Mononuclear cell (primary cell): ENCODE data around the gene VAMP1. TPM values are rescaled to one million over a fixed set of nuclear protein-coding genes. Genes with fewer than 3 reads are reported as not detected.

Experiments
- H3K27me3 ChIP-seq: 2 replicates; pipeline ENCODE4 v1.6.0; 2011; ENCODE audit warnings: low read length, control low read depth; ENCODE audit not compliant: insufficient read depth
- H3K4me1 ChIP-seq: 2 replicates; pipeline ENCODE4 v1.5.1; 2011; ENCODE audit warnings: mild to moderate bottlenecking, low read length, control low read depth; ENCODE audit not compliant: insufficient read depth
- H3K4me3 ChIP-seq: 2 replicates; pipeline ENCODE4 v1.5.1; 2011; ENCODE audit warnings: mild to moderate bottlenecking, low read length, moderate library complexity
- H3K9me3 ChIP-seq: 2 replicates; pipeline ENCODE4 v1.5.1; 2011; ENCODE audit warnings: low read depth, mild to moderate bottlenecking, control low read depth, low read length
- total RNA-seq: library from RNA; depleted of rRNA; stranded (reverse); fragments of >200 nt; gene quantifications from one replicate; pipeline ENCODE4 v1.2.3, GENCODE V29; 2012

Gene VAMP1
- total RNA-seq, 1 donor, result 13.9 TPM

DNA sequence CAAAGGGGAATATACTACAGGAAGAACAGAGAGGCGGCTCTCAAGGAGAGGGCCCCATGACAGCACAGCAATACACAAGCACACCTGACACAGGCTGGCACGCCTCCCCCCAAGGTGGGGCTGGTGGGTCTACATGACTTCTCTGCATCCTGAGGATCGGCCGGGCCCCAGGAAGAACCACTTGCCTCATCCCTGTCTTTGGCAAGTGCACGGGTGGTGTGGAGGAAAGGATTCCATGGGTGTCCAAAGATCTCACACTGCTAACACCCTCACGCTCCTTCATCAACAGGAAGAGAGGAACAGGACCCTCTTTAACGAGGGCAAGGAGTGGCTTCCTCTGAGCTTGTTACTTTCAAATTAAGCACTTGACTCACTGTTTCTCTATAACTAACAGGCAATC lies 7.3 kb downstream of the VAMP1 start:
- Histone ChIP-seq H3K4me3 (no peak overlapping the region), H3K27me3 (no peaks in the 10 kb centered on the region), H3K9me3 (no peaks in the 10 kb centered on the region), H3K4me1 (peaks cover 89% of the 10 kb centered on the region)

DNA sequence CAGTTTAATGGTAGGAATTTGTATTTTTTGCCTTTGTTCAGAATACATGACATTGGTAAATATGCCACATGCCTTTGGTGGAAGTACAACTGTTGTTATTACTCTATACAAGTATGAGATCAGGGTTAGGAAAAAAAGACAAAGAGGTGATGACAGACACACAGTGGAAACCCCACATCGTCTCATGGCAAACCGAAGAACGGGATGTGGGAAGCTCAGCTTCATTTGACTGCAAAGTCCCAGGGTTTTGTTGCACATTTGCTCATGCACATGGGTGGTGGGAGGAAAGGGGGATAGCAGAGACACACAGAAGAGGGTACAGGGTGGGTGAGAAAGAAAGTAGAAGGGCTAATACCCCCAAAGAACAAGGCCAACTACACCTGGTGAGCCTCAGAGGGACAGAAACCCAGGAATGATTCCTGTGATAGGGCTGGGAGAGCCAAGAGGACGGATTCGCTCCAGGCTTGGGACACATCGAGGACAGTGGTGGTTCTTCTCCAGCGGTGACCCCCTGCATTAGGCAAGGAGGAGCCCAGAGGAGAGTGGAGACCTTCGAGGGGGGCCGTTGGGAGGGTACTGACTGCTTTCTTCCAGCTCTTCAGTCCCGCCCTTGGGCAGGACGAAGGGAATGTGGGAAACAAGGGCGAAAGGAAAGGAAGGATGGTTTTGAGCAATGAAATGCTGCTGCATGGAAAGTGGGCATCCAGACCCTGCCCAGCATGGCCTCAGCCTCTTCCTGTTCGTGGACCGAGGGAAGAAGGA lies 8.1 kb downstream of the VAMP1 start:
- Histone ChIP-seq H3K27me3 (no peaks in the 10 kb centered on the region), H3K4me3 (no peak overlapping the region), H3K4me1 (peaks cover 82% of the 10 kb centered on the region), H3K9me3 (no peaks in the 10 kb centered on the region)

DNA sequence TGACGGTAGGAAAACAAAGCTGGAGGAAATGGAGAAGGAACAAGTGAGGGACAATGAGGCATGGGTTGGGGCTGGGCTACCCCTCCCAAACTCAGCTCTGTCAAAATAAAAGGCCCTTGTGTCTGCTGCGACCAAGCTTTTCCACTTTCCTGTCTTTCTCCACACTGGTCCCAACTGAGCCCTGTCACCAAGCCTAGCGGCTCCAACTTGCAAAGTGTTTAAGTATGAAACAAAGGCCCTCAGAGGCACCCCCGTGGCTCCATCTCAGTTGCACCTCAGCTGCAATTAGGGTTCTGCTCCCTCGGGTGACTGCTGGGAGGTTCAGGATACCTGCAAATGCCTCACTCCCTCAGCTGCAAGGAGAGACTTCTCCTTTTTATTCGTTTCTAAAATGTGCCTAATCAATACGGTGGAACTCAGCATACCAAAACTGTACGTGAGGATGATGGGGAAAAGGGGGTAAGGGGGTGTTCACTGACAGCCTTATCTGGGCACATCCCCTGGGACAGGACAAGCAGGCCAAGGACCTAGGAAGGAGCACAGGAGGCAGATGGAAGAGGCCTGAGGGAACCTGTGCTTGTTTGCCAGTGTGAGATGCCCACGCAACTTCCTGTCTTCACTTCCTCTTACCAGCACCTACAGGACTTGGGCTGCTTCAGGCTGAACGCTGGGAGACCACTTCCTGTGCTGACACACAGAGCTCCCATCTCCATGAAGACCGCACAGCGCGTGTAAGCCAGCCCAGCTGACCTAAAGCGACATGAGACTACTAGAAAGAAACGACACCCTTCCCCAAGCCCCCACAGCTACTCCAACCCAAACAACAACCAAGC lies 8.9 kb downstream of the VAMP1 start:
- Histone ChIP-seq H3K9me3 (no peaks in the 10 kb centered on the region), H3K4me1 (peaks cover 85% of the 10 kb centered on the region), H3K4me3 (no peak overlapping the region), H3K27me3 (no peaks in the 10 kb centered on the region)

DNA sequence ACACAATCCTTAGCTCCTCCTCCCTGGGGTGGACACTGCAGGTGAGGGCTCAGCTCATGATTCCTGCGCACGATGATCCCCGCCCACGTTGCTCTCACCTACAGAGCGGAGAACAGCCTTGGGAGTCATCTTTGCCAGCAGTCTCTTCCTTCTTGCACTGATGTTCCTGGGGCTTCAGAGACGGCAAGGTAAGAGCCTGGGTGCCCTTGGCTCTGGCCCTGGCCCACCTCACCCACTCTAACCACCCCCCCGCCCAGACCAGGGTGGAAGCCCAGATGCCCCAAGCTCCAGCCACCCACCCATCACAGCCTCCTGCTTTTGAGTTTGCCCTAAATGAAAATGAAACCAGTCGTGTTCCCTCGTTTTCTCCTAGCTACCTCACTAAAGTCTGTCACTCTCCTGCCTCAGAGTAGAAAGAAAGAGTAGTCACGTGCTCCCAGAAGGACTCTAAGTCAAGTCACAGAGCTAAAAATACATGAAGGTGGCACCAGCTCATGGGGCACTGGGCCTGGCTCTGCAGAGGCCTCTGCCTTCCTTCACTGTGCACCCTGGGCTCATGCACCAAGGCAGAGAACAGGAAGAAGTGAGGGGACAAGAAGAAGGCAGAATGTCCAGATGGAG lies 9.6 kb downstream of the VAMP1 start:
- H3K9me3 ChIP-seq, result no peaks in the 10 kb centered on the region
- no peak overlapping the region for H3K4me3 ChIP-seq
- peaks cover 78% of the 10 kb centered on the region for H3K4me1 ChIP-seq

DNA sequence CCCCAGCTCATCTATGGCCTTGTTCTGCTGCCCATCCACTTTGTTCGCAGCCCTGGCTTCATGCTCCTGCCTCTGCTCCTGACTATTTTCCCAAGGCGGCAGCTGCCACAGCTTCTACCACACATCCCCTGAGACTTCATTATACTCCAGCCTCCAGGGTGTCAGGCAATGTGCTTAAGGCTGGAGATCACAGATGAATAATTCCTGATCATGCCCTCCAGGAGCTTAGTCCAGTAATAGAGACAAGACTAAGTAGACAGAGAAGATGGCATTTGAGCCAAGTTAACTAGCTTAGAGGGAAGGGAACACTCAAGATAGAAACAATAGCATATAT lies 11.5 kb downstream of the VAMP1 start:
- H3K4me1 ChIP-seq, result peaks cover 66% of the 10 kb centered on the region
- H3K4me3 ChIP-seq, result no peak overlapping the region
- no peaks in the 10 kb centered on the region for H3K27me3 ChIP-seq
- no peaks in the 10 kb centered on the region for H3K9me3 ChIP-seq

More for the DNA sequence above, 9.6 kb downstream of the VAMP1 start:
- no peaks in the 10 kb centered on the region for H3K27me3 ChIP-seq

DNA sequence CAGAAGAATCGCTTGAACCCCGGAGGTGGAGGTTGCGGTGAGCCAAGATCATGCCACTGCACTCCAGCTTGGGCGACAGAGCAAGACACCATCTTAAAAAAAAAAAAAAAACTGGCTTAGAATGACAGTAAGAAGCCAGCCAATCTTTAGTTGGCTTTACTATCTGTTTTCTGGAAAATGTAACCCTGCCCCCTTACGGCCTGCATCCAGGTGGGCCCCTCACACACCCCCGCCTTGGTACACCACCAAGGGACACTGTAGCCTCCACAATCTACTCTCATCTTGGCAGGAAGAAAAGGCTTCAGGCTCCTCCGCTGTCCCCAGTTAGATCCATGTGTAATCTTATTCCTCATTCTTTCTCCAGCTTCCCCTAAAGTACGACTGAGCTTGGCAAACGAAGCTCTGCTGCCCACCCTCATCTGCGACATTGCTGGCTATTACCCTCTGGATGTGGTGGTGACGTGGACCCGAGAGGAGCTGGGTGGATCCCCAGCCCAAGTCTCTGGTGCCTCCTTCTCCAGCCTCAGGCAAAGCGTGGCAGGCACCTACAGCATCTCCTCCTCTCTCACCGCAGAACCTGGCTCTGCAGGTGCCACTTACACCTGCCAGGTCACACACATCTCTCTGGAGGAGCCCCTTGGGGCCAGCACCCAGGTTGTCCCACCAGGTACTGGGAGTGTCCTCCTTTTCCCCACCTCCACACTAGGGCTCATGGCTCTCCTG lies 12.0 kb downstream of the VAMP1 start:
- no peaks in the 10 kb centered on the region for H3K9me3 ChIP-seq
- peaks cover 65% of the 10 kb centered on the region for H3K4me1 ChIP-seq
- no peaks in the 10 kb centered on the region for H3K27me3 ChIP-seq
- no peak overlapping the region for H3K4me3 ChIP-seq

DNA sequence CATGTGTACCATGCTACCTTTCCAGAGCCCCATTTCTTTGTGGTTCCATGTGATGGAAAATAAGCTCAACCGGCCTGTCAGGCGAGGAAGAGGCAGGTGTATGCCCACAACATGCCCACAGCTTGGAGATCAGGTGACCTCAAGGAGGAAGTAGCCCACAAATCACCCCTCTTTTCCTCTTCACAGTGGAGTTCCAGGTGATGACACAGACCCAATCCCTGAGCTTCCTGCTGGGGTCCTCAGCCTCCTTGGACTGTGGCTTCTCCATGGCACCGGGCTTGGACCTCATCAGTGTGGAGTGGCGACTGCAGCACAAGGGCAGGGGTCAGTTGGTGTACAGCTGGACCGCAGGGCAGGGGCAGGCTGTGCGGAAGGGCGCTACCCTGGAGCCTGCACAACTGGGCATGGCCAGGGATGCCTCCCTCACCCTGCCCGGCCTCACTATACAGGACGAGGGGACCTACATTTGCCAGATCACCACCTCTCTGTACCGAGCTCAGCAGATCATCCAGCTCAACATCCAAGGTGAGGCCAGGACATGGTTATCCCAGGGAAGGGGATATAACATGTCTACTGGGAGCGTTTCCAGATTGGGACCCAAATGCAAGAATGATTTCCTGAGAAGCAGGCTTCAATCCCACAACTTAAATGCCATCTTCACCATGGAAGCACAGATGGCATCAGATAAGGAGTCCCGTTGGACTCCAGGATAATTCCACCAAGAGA lies 13.1 kb downstream of the VAMP1 start:
- Histone ChIP-seq H3K4me1 (peaks cover 65% of the 10 kb centered on the region), H3K9me3 (no peaks in the 10 kb centered on the region), H3K27me3 (no peaks in the 10 kb centered on the region), H3K4me3 (no peak overlapping the region)

DNA sequence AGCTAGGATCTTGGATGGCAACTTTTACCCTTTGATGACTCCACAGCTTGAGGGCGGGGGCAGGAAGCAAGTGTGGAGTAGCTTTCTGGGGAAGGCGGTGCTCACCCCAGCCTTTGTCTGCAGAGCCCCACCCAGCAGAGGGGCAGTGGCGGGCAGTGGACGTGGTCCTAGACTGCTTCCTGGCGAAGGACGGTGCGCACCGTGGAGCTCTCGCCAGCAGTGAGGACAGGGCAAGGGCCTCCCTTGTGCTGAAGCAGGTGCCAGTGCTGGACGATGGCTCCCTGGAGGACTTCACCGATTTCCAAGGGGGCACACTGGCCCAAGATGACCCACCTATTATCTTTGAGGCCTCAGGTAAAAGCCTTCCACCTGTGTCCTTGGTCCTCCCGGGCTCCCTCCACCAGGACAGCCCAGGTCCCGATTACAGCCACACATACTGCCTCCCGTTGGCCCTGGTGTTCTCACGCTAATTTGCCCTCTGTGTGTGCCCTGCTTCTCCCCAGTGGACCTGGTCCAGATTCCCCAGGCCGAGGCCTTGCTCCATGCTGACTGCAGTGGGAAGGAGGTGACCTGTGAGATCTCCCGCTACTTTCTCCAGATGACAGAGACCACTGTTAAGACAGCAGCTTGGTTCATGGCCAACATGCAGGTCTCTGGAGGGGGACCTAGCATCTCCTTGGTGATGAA lies 17.4 kb downstream of the VAMP1 start:
- Histone ChIP-seq H3K27me3 (no peaks in the 10 kb centered on the region), H3K4me1 (peaks cover 49% of the 10 kb centered on the region), H3K9me3 (no peaks in the 10 kb centered on the region), H3K4me3 (peak overlapping the region; percentile 83)

DNA sequence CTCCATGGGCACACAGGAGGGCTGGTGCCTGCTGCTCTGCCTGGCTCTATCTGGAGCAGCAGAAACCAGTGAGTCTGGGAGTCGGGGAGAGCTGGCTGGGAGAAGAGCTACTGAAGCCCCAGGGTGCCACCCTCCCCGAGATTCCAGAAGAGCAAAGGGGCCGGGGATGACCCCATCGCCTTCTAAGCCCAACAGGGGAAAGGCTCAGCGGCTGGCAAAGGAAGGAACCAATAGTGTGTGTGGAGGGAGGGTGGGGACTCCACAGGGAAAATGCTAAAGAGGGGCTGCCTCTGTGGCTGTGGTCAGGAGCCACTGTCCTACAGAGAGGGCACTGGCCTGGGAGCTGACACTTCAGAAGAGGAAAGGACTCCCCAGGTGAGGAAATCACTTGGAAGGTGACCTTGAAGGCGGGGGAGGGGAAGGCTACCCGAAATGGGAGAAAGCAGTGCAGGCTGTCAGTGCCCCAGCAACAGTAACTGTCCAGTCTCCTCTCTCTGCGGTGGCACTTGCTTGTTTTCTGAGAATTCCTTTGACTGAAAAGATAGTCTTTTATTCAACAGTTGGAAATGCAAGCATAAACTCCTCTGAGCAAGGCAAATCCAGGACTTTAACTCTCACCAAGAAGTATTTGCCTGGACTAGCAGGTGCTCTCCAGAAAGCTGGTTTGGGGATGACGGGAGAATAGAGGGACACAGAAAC lies 18.1 kb downstream of the VAMP1 start:
- Histone ChIP-seq H3K27me3 (no peaks in the 10 kb centered on the region), H3K4me3 (peak overlapping the region; percentile 83), H3K4me1 (peaks cover 52% of the 10 kb centered on the region), H3K9me3 (no peaks in the 10 kb centered on the region)

DNA sequence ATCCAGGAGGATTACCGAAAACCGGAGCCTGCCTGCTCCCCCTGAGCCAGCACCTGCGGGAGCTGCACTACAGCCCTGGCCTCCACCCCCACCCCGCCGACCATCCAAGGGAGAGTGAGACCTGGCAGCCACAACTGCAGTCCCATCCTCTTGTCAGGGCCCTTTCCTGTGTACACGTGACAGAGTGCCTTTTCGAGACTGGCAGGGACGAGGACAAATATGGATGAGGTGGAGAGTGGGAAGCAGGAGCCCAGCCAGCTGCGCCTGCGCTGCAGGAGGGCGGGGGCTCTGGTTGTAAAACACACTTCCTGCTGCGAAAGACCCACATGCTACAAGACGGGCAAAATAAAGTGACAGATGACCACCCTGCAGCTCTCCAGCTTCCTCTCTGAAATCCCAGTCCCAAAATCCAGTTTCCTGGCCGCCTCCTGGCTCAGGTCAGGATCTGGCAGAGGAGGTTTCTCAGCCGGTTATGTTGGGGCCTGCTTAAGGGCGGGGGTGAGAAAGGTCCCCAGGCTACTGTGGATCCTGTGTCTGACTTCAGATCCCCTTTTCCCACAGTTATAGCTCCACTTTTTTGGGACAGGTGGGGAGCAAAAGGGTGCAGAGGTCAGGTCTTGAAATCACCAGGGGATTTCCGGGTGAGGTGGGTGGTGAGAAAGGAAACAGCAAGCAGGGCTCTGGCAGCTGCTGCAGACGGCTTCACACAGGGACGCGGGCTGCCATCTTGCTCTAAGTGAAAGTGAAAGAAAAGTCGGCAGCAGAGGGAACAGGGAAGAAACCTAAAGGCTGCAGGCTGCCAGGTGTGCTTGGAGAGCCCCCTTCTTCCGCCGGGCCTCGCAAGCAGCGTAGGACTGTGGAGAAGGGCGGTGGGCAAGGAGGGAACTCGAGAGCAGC lies 18.9 kb downstream of the VAMP1 start, which contains the start of gene TAPBPL:
Gene TAPBPL (plus strand): TSS at position 695 of the 897 bp plus-strand sequence. CDS start 207 bp downstream, outside the sequence.
- peak within 1 kb of the TSS; percentile 83 for H3K4me3 ChIP-seq
- no peaks in the 10 kb centered on the region for H3K9me3 ChIP-seq
- no peaks in the 10 kb centered on the region for H3K27me3 ChIP-seq
- H3K4me1 ChIP-seq, result peaks cover 54% of the 10 kb centered on the region

DNA sequence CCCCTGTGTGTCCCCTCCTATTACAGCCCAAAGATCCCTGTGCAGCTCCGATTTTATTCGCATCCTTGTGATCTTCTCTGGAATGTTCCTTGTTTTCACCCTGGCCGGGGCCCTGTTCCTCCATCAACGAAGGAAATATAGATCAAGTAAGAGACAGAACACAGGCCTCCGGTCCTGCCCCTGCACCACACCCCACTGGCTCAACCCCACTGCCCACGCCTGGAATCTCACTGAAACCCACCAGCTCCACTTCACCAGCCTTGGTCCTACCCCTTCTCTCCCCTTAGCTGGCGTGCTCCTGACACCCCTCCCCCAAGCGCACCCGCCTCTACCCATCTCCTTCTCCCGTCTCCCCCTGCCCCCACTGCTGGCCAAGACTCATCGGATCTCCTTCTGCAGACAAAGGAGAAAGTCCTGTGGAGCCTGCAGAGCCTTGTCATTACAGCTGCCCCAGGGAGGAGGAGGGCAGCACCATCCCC lies 19.6 kb downstream of the VAMP1 start:
- Histone ChIP-seq H3K4me3 (peak overlapping the region; percentile 83), H3K4me1 (peaks cover 58% of the 10 kb centered on the region), H3K9me3 (no peaks in the 10 kb centered on the region)

DNA sequence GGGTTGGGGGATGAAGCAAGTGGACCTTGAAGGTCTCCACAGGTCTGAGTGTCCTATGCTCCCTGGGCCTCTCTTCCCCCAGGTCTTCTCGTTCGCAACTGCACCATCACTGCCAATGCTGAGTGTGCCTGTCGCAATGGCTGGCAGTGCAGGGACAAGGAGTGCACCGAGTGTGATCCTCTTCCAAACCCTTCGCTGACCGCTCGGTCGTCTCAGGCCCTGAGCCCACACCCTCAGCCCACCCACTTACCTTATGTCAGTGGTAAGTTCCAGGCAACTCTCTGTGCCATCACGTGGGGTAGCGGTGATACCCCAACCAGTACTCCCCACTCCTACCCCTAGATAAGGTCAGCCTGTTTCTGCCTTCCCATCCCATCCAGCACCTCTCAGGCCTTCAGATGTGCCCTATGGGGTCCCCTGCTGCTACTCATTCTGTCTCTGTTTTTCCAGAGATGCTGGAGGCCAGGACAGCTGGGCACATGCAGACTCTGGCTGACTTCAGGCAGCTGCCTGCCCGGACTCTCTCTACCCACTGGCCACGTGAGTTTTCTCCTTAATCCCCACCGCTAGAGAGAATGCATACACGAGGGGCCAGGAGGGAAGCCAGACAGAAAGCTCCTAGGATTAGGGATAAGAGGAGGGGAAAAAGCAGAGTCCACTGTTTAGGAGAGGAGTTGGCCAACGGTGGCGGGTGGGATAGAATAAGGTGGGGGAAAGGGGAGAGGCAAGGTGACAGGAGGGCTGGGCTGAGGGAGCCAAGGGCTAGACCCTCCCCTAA lies 20.2 kb downstream of the VAMP1 start:
- no peak overlapping the region for H3K4me3 ChIP-seq
- H3K27me3 ChIP-seq, result no peaks in the 10 kb centered on the region
- no peaks in the 10 kb centered on the region for H3K9me3 ChIP-seq
- H3K4me1 ChIP-seq, result peaks cover 62% of the 10 kb centered on the region

More for the DNA sequence above, 19.6 kb downstream of the VAMP1 start:
- H3K27me3 ChIP-seq, result no peaks in the 10 kb centered on the region
